IPS-20b (cell line): ENCODE data around the gene RNPEP.

ENCODE experiments used
- H3K27ac ChIP-seq: one replicate; pipeline ENCODE4 v1.5.1; 2013; ENCODE audit warnings: low read length
- H3K27me3 ChIP-seq: 2 replicates; pipeline ENCODE4 v1.6.1; 2013; ENCODE audit warnings: mild to moderate bottlenecking, low read length, inconsistent platforms; ENCODE audit not compliant: insufficient read depth
- H3K36me3 ChIP-seq: 2 replicates; pipeline ENCODE4 v1.6.1; 2013; ENCODE audit warnings: low read depth, mild to moderate bottlenecking, inconsistent platforms, low read length, moderate library complexity; ENCODE audit not compliant: insufficient read depth
- H3K4me1 ChIP-seq: 2 replicates; pipeline ENCODE4 v1.6.1; 2013; ENCODE audit warnings: mild to moderate bottlenecking, control low read depth, inconsistent platforms, low read length, moderate library complexity; ENCODE audit not compliant: insufficient read depth
- H3K4me3 ChIP-seq: 2 replicates; pipeline ENCODE4 v1.5.1; 2013; ENCODE audit warnings: mild to moderate bottlenecking, low read length, inconsistent platforms
- H3K9ac ChIP-seq: 2 replicates; pipeline ENCODE4 v1.6.1; 2013; ENCODE audit warnings: low read depth, mild to moderate bottlenecking, inconsistent platforms, low read length, moderate library complexity
- H3K9me3 ChIP-seq: 2 replicates; pipeline ENCODE4 v1.6.1; 2013; ENCODE audit warnings: mild to moderate bottlenecking, low read depth, low read length, inconsistent platforms; ENCODE audit not compliant: insufficient read depth

The RNPEP gene

GRCh38 chr1:202029171-202029665 lies 46.8 kb downstream of the RNPEP start:
- Histone ChIP-seq H3K27ac (no peak overlapping the region), H3K27me3 (no peaks in the 10 kb centered on the region), H3K9me3 (no peaks in the 10 kb centered on the region), H3K4me1 (no peaks in the 10 kb centered on the region; the same call in 1 of the 2 replicates), H3K9ac (no peak overlapping the region), H3K4me3 (no peak overlapping the region), H3K36me3 (no peaks in the 10 kb centered on the region)

- Histone ChIP-seq H3K4me1 (peaks cover 3% of the 10 kb centered on the region; the same call in 1 of the 2 replicates), H3K27ac (no peak overlapping the region), H3K27me3 (no peaks in the 10 kb centered on the region), H3K9me3 (no peaks in the 10 kb centered on the region), H3K4me3 (no peak overlapping the region), H3K36me3 (no peaks in the 10 kb centered on the region), H3K9ac (no peak overlapping the region)
Observed at GRCh38 chr1:202029727-202030126, 47.3 kb downstream of the RNPEP start.

GRCh38 chr1:202031796-202032195 lies 49.3 kb downstream of the RNPEP start:
- Histone ChIP-seq H3K27ac (no peak overlapping the region), H3K4me1 (peaks cover 3% of the 10 kb centered on the region; the same call in 1 of the 2 replicates), H3K27me3 (no peaks in the 10 kb centered on the region), H3K36me3 (no peaks in the 10 kb centered on the region), H3K4me3 (no peak overlapping the region), H3K9me3 (no peaks in the 10 kb centered on the region), H3K9ac (no peak overlapping the region)

- Histone ChIP-seq H3K4me3 (no peak overlapping the region), H3K36me3 (no peaks in the 10 kb centered on the region), H3K4me1 (peaks cover 3% of the 10 kb centered on the region; the same call in 1 of the 2 replicates), H3K9ac (no peak overlapping the region), H3K9me3 (no peaks in the 10 kb centered on the region), H3K27ac (no peak overlapping the region), H3K27me3 (no peaks in the 10 kb centered on the region)
Observed at GRCh38 chr1:202034149-202034682, 51.8 kb downstream of the RNPEP start.

GRCh38 chr1:202034683-202035462 lies 52.4 kb downstream of the RNPEP start:
- no peaks in the 10 kb centered on the region for H3K27me3 ChIP-seq
- H3K9ac ChIP-seq: no peak overlapping the region
- no peak overlapping the region for H3K4me3 ChIP-seq
- no peaks in the 10 kb centered on the region for H3K36me3 ChIP-seq
- no peak overlapping the region for H3K27ac ChIP-seq
- H3K9me3 ChIP-seq: no peaks in the 10 kb centered on the region
- peaks cover 3% of the 10 kb centered on the region; the same call in 1 of the 2 replicates for H3K4me1 ChIP-seq

GRCh38 chr1:202036595-202037387 lies 54.3 kb downstream of the RNPEP start:
- peaks cover 3% of the 10 kb centered on the region; the same call in 1 of the 2 replicates for H3K4me1 ChIP-seq
- H3K36me3 ChIP-seq: no peaks in the 10 kb centered on the region
- no peaks in the 10 kb centered on the region for H3K27me3 ChIP-seq
- H3K9me3 ChIP-seq: no peaks in the 10 kb centered on the region
- no peak overlapping the region for H3K9ac ChIP-seq
- H3K27ac ChIP-seq: no peak overlapping the region
- no peak overlapping the region for H3K4me3 ChIP-seq

- H3K9ac ChIP-seq: no peak overlapping the region
- H3K4me3 ChIP-seq: no peak overlapping the region
- H3K4me1 ChIP-seq: peaks cover 3% of the 10 kb centered on the region; the same call in 1 of the 2 replicates
- H3K36me3 ChIP-seq: no peaks in the 10 kb centered on the region
- H3K27ac ChIP-seq: no peak overlapping the region
- no peaks in the 10 kb centered on the region for H3K27me3 ChIP-seq
- no peaks in the 10 kb centered on the region for H3K9me3 ChIP-seq
Observed at GRCh38 chr1:202037706-202038296, 55.4 kb downstream of the RNPEP start.

GRCh38 chr1:202038688-202039346 lies 56.4 kb downstream of the RNPEP start:
- Histone ChIP-seq H3K27ac (no peak overlapping the region), H3K9me3 (no peaks in the 10 kb centered on the region), H3K4me3 (no peak overlapping the region), H3K27me3 (no peaks in the 10 kb centered on the region), H3K36me3 (no peaks in the 10 kb centered on the region), H3K9ac (no peak overlapping the region), H3K4me1 (peaks cover 3% of the 10 kb centered on the region; the same call in 1 of the 2 replicates)

GRCh38 chr1:202045705-202046104 lies 63.3 kb downstream of the RNPEP start:
- Histone ChIP-seq H3K9ac (no peak overlapping the region), H3K4me3 (no peak overlapping the region), H3K4me1 (no peaks in the 10 kb centered on the region), H3K9me3 (no peaks in the 10 kb centered on the region), H3K27me3 (no peaks in the 10 kb centered on the region), H3K36me3 (no peaks in the 10 kb centered on the region), H3K27ac (no peak overlapping the region)

- Histone ChIP-seq H3K4me3 (no peak overlapping the region), H3K9ac (no peak overlapping the region), H3K9me3 (no peaks in the 10 kb centered on the region), H3K4me1 (no peaks in the 10 kb centered on the region), H3K27ac (no peak overlapping the region), H3K27me3 (no peaks in the 10 kb centered on the region), H3K36me3 (no peaks in the 10 kb centered on the region)
Observed at GRCh38 chr1:202046227-202046626, 63.8 kb downstream of the RNPEP start.
